ENCODE data around the gene NDOR1.

Gene NDOR1

DNA sequence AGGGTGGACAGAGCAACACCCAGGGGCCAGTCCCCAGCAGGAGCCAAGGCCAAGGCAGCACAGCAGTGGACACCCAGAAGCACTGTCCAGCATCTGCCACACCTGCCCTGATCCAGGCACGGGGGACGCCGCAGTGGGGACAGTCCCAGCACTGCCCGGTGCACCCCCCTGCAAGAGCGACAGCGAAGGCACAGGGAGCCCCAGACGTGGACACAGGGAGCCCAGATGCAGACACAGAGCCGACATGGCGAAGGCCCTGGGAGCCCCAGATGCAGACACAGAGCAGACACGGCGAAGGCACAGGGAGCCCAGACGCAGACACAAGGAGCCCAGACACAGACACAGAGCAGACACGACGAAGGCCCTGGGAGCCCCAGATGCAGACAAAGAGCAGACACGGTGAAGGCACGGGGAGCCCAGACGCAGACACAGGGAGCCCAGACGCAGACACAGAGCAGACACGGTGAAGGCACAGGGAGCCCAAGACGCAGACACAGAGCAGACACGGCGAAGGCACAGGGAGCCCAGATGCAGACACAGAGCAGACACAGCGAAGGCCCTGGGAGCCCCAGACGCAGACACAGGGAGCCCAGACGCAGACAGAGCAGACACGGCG lies 21.4 kb upstream of the NDOR1 start:
- DNase-seq = no peak

GRCh38 chr9:137184881-137185660 lies 20.4 kb upstream of the NDOR1 start:
- DNase-seq = no peak

DNA sequence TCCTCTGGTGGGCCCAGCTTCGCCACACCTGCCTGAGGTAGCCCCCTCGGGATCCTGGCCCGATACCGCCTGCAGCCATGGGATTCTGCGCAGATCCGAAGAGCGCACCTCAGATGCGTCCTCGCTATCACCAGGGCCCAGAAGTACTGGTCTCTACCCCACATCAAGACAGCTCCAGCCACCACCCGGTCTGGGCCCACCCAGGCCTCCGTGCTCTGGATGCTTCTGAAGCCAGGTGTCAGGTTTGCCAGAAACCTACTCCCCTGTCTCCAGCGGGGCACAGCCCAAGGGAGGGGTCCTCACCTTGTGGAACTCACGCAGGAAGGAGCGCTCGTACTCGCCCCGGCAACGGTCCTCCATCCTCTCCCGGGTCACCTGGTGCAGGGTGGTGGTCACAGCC lies 19.6 kb upstream of the NDOR1 start:
- DNase-seq = no peak

- DNase-seq = no peak
Measured at GRCh38 chr9:137186385-137186784, 19.1 kb upstream of the NDOR1 start.

GRCh38 chr9:137187386-137187785 lies 18.1 kb upstream of the NDOR1 start:
- DNase-seq = no peak

- DNase-seq = no peak
Measured at GRCh38 chr9:137188086-137188489, 17.4 kb upstream of the NDOR1 start.

DNA sequence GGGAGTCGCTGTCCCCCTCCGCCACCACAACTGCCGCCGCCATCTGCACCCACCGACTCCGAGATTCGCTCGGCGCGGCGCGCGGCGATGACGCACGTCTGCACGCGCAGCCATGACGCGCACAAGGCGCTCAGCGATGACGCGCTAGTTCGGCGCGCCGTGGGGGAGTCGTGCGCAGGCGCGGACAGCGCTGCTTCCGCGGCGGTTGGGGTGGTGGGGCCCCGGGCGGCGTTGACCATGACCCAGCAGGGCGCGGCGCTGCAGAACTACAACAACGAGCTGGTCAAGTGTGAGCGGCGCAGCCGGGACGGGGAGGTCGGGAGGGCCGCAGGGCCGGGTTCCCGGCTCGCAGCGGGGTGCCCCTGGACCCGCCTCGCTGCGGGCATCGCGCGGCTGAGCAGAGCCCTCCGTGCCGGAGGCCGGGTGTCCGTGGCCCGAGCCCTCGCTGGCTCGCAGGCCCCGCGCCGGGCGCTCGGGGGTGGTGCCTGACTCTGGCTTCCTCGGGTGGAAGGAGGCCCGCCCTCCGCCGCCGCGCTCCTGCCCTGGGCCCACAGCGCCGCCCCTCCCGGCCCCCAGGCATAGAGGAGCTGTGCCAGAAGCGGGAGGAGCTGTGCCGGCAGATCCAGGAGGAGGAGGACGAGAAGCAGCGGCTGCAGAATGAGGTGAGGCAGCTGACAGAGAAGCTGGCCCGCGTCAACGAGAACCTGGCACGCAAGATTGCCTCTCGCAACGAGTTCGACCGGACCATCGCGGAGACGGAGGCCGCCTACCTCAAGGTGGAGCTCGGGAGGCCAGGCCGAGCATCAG lies 16.8 kb upstream of the NDOR1 start, which contains the start of the genes ANAPC2 and SSNA1:
ANAPC2 (minus strand) TSS at position 71 of the 807 bp plus-strand sequence; CDS start at position 43, 28 bp downstream.
SSNA1 (plus strand) TSS at position 187 of the 807 bp plus-strand sequence; CDS start at position 238, 51 bp downstream.
- DNase-seq = peak; percentile 89

GRCh38 chr9:137189297-137190295 lies 15.9 kb upstream of the NDOR1 start:
- DNase-seq = no peak

- DNase-seq = no peak
Measured at GRCh38 chr9:137190315-137190856, 15.1 kb upstream of the NDOR1 start.

GRCh38 chr9:137191245-137191644 lies 14.3 kb upstream of the NDOR1 start:
- no peak for DNase-seq

- no peak for DNase-seq
Measured at GRCh38 chr9:137191691-137192447, 13.6 kb upstream of the NDOR1 start.

GRCh38 chr9:137192448-137192780 lies 13.1 kb upstream of the NDOR1 start:
- no peak for DNase-seq

- no peak for DNase-seq
Measured at GRCh38 chr9:137192859-137193258, 12.6 kb upstream of the NDOR1 start.

- DNase-seq = no peak
Measured at GRCh38 chr9:137193771-137194170, 11.7 kb upstream of the NDOR1 start.

GRCh38 chr9:137194388-137194787 lies 11.1 kb upstream of the NDOR1 start:
- DNase-seq = no peak

GRCh38 chr9:137194909-137195308 lies 10.6 kb upstream of the NDOR1 start:
- no peak for DNase-seq

- DNase-seq = no peak
Measured at GRCh38 chr9:137195525-137196220, 9.8 kb upstream of the NDOR1 start.

DNA sequence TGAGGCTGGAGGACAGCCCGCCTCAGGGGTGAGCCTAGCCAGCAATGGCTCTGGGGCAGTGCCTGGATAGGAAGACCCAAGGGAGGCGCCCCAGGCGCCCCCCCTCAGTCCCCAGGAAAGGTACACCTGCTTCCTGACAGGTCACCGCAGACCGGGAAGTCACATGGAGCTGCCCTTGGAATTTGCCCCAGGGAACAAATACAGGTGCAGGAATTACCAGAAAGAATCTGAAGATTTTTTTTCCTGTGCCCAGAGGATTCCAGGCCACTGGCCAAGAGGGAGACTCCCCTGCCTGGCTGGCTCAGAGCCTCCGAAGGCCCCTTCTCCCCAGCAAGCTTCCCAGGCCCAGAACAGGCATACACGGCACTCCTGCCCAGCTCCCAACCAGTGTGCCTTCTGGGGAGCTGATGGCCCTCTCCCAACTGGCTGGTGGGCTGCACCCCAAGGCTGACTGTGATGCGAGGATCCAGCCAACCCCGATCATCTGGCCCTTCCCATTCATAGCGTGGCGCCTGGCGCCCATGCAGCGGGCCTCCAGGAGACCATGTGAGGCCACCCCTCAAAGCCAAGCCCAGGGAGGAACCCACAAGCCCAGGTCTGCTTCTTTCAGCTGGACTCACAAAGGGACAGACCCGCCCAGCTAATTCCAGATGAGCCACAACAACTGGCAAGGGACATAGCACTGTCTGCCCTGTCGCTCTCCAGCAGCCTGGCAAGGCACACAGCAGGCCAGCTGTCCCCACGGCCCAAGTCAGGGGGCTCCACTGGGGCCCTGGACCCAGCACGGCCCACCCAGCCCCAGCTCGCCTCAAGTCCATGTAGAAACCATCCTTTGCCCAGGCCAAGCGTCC lies 7.2 kb upstream of the NDOR1 start:
- DNase-seq = no peak

DNA sequence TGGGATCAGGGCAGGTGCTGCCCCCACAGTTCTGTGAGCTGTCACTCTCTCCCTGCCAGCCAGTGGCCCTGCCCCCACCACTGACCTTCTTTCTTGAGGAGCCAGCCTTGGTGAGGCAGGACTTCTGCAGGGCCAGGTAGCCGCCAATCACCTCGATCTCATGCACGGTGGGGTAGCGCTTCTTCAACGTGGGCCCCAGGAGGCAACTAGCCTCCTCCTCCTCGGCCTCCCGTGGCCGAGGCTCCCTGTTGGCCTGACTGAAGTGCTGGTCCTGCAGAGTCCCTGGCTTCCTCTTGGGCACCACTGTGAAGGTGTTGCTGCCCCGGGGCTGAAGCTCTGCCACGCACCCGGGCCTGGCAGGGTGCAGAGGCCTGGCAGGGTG lies 6.6 kb upstream of the NDOR1 start:
- no peak for DNase-seq

Measured in activated effector memory CD4-positive, alpha-beta T cell treated with Interleukin-2 at 50 U/mL for 16 hours (primary cell).